Glutamatergic neuron (in vitro differentiated cells): Measurements from ENCODE around the gene MYOZ2. TPM values are rescaled to one million over a fixed set of nuclear protein-coding genes. Genes with fewer than 3 reads are reported as not detected.

Experiments
- DNase-seq: peaks from one replicate; pipeline ENCODE4 v3.0.0; 2022
- H3K27ac Mint-ChIP-seq: one replicate; pipeline ENCODE4 v1.8.0; 2020; ENCODE audit warnings: mild to moderate bottlenecking, mixed read lengths, inconsistent platforms; ENCODE audit not compliant: unreplicated experiment
- H3K27me3 Mint-ChIP-seq: one replicate; pipeline ENCODE4 v1.8.0; 2020; ENCODE audit warnings: mild to moderate bottlenecking, moderate library complexity, mixed read lengths, inconsistent platforms; ENCODE audit not compliant: unreplicated experiment
- H3K36me3 Mint-ChIP-seq: one replicate; pipeline ENCODE4 v1.8.0; 2020; ENCODE audit warnings: mild to moderate bottlenecking, mixed read lengths, inconsistent platforms; ENCODE audit not compliant: unreplicated experiment
- H3K4me1 Mint-ChIP-seq: one replicate; pipeline ENCODE4 v1.8.0; 2020; ENCODE audit warnings: mild to moderate bottlenecking, low read depth, mixed read lengths, inconsistent platforms; ENCODE audit not compliant: unreplicated experiment
- H3K4me3 Mint-ChIP-seq: one replicate; pipeline ENCODE4 v1.8.0; 2020; ENCODE audit warnings: mild to moderate bottlenecking, mixed read lengths, inconsistent platforms; ENCODE audit not compliant: unreplicated experiment
- H3K9me3 Mint-ChIP-seq: one replicate; pipeline ENCODE4 v1.8.0; 2020; ENCODE audit warnings: mild to moderate bottlenecking, moderate library complexity, mixed read lengths, inconsistent platforms; ENCODE audit not compliant: unreplicated experiment
- CTCF ChIP-seq: fragments of 200-600 bp; sonication (generic); IDR thresholded peaks from one replicate; pipeline ENCODE4 v1.5.0; 2021; ENCODE audit not compliant: partially characterized antibody, unreplicated experiment
- total RNA-seq: library from RNA; stranded (reverse); fragmentation: NEBNext Ultra II Directional; extraction: Animal tissue kit (Norgen Biotek cat#: 25700); gene quantifications from one replicate; pipeline ENCODE4 v1.2.1, GENCODE V29; 2021; ENCODE audit not compliant: unreplicated experiment

The MYOZ2 gene
- total RNA-seq, 1 donor from 2014 or later: not detected

GRCh38 chr4:119205690-119206089 is 70.1 kb downstream of the MYOZ2 start:
- DNase-seq: no peak
- Mint-ChIP-seq H3K36me3 (no peaks in the 10 kb centered on the region), H3K9me3 (no peaks in the 10 kb centered on the region), H3K4me3 (no peak overlapping the region), H3K27me3 (peaks cover 2% of the 10 kb centered on the region), H3K4me1 (no peaks in the 10 kb centered on the region), H3K27ac (no peak overlapping the region)
- TF ChIP-seq CTCF: no peak

GRCh38 chr4:119206178-119206577 is 70.5 kb downstream of the MYOZ2 start:
- Mint-ChIP-seq H3K27me3 (no peaks in the 10 kb centered on the region), H3K4me3 (no peak overlapping the region), H3K27ac (no peak overlapping the region), H3K36me3 (no peaks in the 10 kb centered on the region), H3K9me3 (no peaks in the 10 kb centered on the region), H3K4me1 (no peaks in the 10 kb centered on the region)
- TF ChIP-seq CTCF: no peak
- DNase-seq: no peak

GRCh38 chr4:119207051-119207450 is 71.4 kb downstream of the MYOZ2 start:
- no peak for DNase-seq
- Mint-ChIP-seq H3K27me3 (peaks cover under 1% of the 10 kb centered on the region), H3K27ac (no peak overlapping the region), H3K36me3 (no peaks in the 10 kb centered on the region), H3K4me1 (no peaks in the 10 kb centered on the region), H3K9me3 (no peaks in the 10 kb centered on the region), H3K4me3 (no peak overlapping the region)
- TF ChIP-seq CTCF: no peak

DNA sequence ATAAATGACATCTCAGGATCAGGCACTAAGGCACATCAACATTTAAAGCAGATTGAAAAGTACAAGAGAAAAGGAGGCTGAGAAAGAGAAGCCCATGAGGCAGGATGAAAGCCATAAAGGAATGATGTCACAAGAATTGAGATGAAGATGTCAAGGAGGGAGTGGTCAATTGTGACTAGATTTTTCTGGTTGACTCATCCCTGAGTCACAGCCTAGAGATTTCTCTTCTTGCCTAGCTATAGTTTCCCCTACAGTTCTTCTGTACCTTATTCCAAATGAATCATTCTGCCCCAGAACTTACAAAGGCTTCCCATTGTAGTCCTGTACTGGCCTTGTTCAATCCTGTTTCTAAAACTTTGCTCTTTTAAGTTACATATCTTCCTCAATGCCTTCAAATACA is 73.4 kb downstream of the MYOZ2 start:
- H3K4me3 Mint-ChIP-seq: no peak overlapping the region
- H3K36me3 Mint-ChIP-seq: no peaks in the 10 kb centered on the region
- TF ChIP-seq CTCF: no peak
- H3K27ac Mint-ChIP-seq: no peak overlapping the region
- H3K4me1 Mint-ChIP-seq: no peaks in the 10 kb centered on the region
- no peak for DNase-seq
- peaks cover 2% of the 10 kb centered on the region for H3K9me3 Mint-ChIP-seq
- H3K27me3 Mint-ChIP-seq: peaks cover 6% of the 10 kb centered on the region

- TF ChIP-seq CTCF: no peak
- no peaks in the 10 kb centered on the region for H3K4me1 Mint-ChIP-seq
- peaks cover 6% of the 10 kb centered on the region for H3K27me3 Mint-ChIP-seq
- no peak overlapping the region for H3K27ac Mint-ChIP-seq
- peaks cover 2% of the 10 kb centered on the region for H3K9me3 Mint-ChIP-seq
- no peak overlapping the region for H3K4me3 Mint-ChIP-seq
- no peaks in the 10 kb centered on the region for H3K36me3 Mint-ChIP-seq
- DNase-seq: no peak
Observed at GRCh38 chr4:119209586-119209985, 74.0 kb downstream of the MYOZ2 start.
